Measurements from ENCODE around the gene KLF11.

The KLF11 gene

DNA sequence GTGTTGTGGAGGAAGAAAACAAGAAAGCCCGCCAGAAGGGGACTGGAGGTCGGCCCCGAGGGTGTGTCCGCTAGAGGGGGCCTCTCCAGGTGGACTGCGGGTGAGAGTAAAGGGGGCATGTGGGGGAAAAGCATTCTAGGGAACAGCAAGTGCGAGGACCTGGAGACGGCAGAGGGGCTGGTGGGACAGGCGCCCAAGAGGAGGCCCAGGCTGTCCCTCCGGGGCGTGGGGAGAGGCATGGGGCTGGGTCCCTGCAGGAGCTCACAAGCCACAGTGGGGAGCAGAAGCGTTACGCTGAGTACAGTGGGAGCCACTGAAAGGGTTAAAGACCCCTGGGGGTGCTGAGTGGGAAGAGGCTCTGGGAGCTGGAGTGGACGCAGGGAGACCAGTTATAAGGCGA lies 1.6 kb upstream of the KLF11 start:
- no peak overlapping the region for H3K4me3 ChIP-seq (ENCODE audit: low read length)
- no peak for DNase-seq (ENCODE audit: low read depth)
- TF ChIP-seq, protein P1, sequence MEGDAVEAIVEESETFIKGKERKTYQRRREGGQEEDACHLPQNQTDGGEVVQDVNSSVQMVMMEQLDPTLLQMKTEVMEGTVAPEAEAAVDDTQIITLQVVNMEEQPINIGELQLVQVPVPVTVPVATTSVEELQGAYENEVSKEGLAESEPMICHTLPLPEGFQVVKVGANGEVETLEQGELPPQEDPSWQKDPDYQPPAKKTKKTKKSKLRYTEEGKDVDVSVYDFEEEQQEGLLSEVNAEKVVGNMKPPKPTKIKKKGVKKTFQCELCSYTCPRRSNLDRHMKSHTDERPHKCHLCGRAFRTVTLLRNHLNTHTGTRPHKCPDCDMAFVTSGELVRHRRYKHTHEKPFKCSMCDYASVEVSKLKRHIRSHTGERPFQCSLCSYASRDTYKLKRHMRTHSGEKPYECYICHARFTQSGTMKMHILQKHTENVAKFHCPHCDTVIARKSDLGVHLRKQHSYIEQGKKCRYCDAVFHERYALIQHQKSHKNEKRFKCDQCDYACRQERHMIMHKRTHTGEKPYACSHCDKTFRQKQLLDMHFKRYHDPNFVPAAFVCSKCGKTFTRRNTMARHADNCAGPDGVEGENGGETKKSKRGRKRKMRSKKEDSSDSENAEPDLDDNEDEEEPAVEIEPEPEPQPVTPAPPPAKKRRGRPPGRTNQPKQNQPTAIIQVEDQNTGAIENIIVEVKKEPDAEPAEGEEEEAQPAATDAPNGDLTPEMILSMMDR (IDR thresholded peaks at IDR 0.05; ENCODE audit: insufficient read depth, low read depth, low read length, missing control alignments): no peak

DNA sequence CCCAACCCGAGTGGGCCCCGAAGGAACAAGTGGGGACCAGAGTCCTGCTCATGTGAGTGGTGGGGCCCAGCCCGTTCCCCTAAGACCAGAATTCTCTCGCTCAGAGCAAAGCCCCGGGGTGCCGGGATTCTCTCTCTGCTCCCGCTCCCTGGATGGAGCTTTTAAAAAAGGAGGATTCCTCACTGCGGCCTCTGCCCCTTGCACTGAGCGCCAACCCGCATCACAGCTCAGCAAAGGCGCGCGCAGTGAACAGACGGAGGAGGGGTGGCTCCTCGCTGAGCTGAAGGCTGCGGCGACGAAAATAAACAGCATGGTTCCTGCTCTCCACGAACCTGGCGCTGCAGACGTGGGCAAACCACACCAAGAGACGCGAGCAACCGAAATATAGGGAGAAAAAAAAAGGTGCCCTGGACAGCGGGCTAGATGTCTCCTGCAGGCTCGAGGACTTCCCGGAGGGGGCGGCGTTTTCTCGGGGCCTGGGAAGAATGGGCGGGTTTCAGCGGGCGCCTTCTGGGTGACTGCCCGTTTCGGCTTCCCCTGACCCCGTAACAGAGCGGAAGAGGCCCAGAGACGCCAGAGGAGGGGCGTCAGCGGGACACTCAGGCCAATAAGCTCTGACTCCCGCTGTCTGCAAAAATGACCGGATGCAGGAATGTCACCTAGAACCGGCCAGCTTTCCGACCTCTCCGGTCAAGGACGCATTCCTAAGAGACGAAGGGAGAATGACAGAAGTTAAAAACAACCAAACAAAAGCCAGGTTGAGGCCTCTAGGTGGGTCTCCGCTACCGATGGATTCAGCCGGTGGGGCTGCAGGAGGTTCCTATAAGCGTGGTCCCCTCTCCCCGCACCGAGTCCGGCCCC lies 819 bp upstream of the KLF11 start:
- peak; percentile 16 for DNase-seq (ENCODE audit: low read depth)

DNA sequence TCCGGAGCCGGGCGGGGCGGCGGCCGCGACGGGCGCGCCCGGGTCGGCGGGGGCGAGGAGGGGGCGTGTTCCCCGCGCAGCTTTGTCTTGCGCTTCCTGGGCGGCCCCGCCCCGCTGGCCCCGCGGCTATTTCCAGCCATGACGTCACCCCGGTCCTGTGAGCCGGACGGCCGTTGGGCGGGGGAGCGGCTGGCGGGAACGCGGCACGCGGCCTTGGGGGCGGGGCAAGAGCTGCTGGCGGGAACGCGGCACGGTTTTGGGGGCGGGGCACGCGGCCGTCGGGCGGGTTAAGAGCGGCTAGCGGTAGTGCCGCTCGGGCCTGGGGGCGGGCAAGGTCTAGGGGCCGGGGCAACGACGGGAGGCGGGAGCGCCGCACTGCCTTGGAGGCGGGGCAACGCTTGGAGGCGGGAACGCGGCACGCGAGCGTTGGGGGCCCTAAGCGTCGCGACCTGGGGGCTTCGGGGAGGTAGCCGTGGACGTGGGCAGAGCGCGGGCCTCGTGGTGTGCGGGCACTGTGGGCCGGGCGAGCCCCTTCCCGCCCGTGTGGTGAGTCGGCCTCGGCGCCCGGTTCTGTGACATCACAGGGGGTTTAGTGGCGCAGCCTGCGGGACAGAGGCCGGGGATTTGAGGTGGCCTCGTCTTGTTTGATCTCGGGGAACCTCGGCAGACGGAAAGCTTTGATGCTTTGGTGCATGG lies 704 bp downstream of the KLF11 start:
- peak overlapping the region; percentile 49 for H3K4me3 ChIP-seq (ENCODE audit: low read length)
- TF ChIP-seq, protein P1 (IDR thresholded peaks at IDR 0.05; ENCODE audit: insufficient read depth, low read depth, low read length, missing control alignments): no peak
- DNase-seq (ENCODE audit: low read depth): peak; percentile 95

More for the DNA sequence above, 819 bp upstream of the KLF11 start:
- TF ChIP-seq, protein P1 (IDR thresholded peaks at IDR 0.05; ENCODE audit: insufficient read depth, low read depth, low read length, missing control alignments): no peak
- peak overlapping the region; percentile 58 for H3K4me3 ChIP-seq (ENCODE audit: low read length)

DNA sequence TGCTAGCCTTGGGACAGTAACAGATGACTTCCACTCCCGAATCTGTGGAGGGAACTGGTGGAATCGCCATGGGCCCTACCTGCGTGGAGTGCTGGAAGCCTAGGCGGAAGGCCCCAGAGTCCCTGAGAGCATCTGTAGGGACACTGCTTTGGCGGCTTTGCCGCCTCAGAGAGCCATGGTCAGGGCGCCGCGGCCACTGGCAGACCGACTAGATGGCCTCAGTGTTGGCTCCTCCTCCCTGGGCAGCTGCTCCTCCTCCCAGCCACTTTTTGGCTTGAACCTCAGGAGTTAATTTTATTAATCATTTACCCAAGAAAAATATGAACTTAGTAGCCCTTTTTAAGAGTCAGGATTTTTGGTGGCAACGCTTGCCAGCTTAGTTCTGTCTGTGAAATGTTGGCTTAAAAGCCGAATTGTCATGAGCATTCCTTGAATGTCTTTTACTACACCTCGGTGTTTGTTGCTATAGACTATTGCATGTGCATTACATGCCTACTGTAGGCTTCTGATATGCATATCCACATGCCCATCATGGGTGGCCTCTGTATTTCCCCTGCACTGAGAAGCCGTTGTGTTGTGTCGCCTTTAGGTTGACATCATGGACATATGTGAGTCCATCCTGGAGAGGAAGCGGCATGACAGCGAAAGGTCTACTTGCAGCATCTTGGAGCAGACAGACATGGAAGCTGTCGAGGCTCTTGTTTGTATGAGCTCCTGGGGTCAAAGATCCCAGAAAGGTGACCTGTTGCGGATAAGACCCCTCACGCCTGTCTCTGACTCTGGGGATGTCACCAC lies 2.4 kb downstream of the KLF11 start:
- H3K4me3 ChIP-seq (ENCODE audit: low read length): no peak overlapping the region
- TF ChIP-seq, protein P1 (IDR thresholded peaks at IDR 0.05; ENCODE audit: insufficient read depth, low read depth, low read length, missing control alignments): no peak
- DNase-seq (ENCODE audit: low read depth): no peak

DNA sequence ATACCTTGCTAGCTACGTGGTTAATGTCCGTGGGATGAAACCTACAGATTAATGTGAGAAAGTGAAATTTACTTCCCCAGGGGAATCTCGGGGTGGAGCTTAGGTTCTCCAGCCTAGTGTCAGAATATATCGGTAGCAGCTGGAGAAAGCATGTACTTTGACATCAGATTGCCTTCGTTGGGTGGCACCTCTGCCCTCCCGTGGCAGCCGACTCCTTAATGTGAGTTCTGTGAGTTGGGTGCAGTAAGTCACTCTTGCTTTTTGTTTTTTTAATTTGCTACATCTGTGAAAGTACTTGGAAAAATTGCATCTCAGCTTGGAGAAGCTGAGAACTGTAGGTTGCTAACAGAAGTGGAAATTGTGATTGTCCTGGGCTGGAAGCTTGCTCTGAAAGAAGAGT lies 3.6 kb downstream of the KLF11 start:
- no peak overlapping the region for H3K4me3 ChIP-seq (ENCODE audit: low read length)
- DNase-seq (ENCODE audit: low read depth): no peak
- TF ChIP-seq, protein P1 (IDR thresholded peaks at IDR 0.05; ENCODE audit: insufficient read depth, low read depth, low read length, missing control alignments): no peak

DNA sequence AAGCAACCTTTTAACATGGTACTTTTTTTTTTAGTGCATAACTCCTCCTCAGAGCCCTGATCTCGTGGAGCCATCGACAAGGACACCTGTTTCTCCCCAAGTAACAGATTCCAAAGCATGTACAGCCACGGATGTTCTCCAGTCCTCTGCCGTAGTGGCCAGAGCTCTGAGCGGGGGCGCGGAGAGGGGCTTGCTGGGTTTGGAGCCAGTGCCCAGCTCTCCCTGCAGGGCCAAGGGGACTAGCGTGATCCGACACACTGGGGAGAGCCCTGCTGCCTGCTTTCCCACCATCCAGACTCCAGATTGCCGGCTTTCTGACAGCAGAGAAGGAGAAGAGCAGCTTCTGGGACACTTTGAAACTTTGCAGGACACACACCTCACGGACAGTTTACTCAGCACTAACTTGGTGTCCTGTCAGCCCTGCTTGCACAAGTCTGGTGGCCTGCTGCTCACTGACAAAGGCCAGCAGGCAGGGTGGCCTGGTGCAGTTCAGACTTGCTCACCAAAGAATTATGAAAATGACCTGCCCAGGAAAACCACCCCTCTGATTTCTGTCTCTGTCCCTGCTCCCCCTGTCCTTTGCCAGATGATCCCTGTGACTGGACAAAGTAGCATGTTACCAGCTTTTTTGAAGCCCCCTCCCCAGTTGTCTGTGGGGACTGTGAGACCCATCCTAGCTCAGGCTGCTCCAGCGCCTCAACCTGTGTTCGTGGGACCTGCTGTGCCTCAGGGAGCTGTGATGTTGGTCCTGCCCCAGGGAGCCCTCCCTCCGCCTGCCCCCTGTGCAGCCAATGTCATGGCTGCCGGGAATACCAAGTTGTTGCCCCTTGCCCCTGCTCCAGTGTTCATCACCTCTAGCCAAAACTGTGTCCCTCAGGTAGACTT lies 4.5 kb downstream of the KLF11 start:
- H3K4me3 ChIP-seq (ENCODE audit: low read length): no peak overlapping the region
- TF ChIP-seq, protein P1 (IDR thresholded peaks at IDR 0.05; ENCODE audit: insufficient read depth, low read depth, low read length, missing control alignments): no peak
- no peak for DNase-seq (ENCODE audit: low read depth)

Data from epithelial cell of esophagus (primary cell).